GM18511 (cell line): ENCODE measurements around the gene DNAH2.

Experiments used
- ATAC-seq: cut with Tn5 transposase; IDR thresholded peaks from one replicate; pipeline ENCODE4 v1.9.1; 2021; ENCODE audit warnings: mild to moderate bottlenecking, moderate library complexity; ENCODE audit not compliant: unreplicated experiment

DNAH2 gene

GRCh38 chr17:7817643-7817964 lies 100.1 kb downstream of the DNAH2 start:
- ATAC-seq = no peak

- no peak for ATAC-seq
Observed at GRCh38 chr17:7818026-7818425, 100.5 kb downstream of the DNAH2 start.

- ATAC-seq = no peak
Observed at GRCh38 chr17:7818746-7819645, 101.5 kb downstream of the DNAH2 start.

- ATAC-seq = no peak
Observed at GRCh38 chr17:7820231-7820630, 102.7 kb downstream of the DNAH2 start.

- no peak for ATAC-seq
Observed at GRCh38 chr17:7822126-7822525, 104.6 kb downstream of the DNAH2 start.

- ATAC-seq = no peak
Observed at GRCh38 chr17:7823581-7824001, 106.0 kb downstream of the DNAH2 start.

- no peak for ATAC-seq
Observed at GRCh38 chr17:7824021-7824924, 106.7 kb downstream of the DNAH2 start.

GRCh38 chr17:7825206-7825990 lies 107.9 kb downstream of the DNAH2 start:
- ATAC-seq = no peak

GRCh38 chr17:7830616-7831015 lies 113.1 kb downstream of the DNAH2 start:
- no peak for ATAC-seq

- no peak for ATAC-seq
Observed at GRCh38 chr17:7831233-7831632, 113.7 kb downstream of the DNAH2 start.

- ATAC-seq = no peak
Observed at GRCh38 chr17:7832431-7832830, 114.9 kb downstream of the DNAH2 start.

- no peak for ATAC-seq
Observed at GRCh38 chr17:7833011-7833794, 115.7 kb downstream of the DNAH2 start.

GRCh38 chr17:7833795-7834541 lies 116.4 kb downstream of the DNAH2 start, which contains the start of gene KDM6B:
Gene KDM6B (plus strand): TSS chr17:7834217. CDS start chr17:7845555, 11,338 bp downstream.
- peak; percentile 45 for ATAC-seq

- peak; percentile 20 for ATAC-seq
Observed at GRCh38 chr17:7834542-7834956, 117.0 kb downstream of the DNAH2 start.

- ATAC-seq = peak; percentile 49
Observed at GRCh38 chr17:7834957-7835813, 117.6 kb downstream of the DNAH2 start.

- peak; percentile 33 for ATAC-seq
Observed at GRCh38 chr17:7835814-7836595, 118.5 kb downstream of the DNAH2 start.

GRCh38 chr17:7836596-7837407 lies 119.3 kb downstream of the DNAH2 start:
- ATAC-seq = no peak
